Endothelial cell of umbilical vein (primary cell): ENCODE data around the gene TSSK1B. TPM values are rescaled to one million over a fixed set of nuclear protein-coding genes. Genes with fewer than 3 reads are reported as not detected.

Experiments used
- BruUV-seq: library from RNA; stranded (reverse); fragments of 400-500 nt; replicated peaks from 2 replicates; lab custom pipeline; 2021; lab: Mats Ljungman, UMichigan
- CTCF ChIA-PET: fragments of 300-600, 350-600 bp; sonication (Branson Sonifier 250); formaldehyde crosslinking; loops from one replicate; lab custom pipeline; 2021; ENCODE audit warnings: antibody characterized with exemption, inconsistent platforms; lab: Charles Lee
- POLR2A ChIA-PET: fragments of 300-600, 350-600 bp; sonication (Branson Sonifier 250); formaldehyde crosslinking; loops from one replicate; lab custom pipeline; 2021; ENCODE audit warnings: antibody characterized with exemption, inconsistent platforms; lab: Charles Lee
- DNase-seq: peaks from one replicate; pipeline ENCODE4 v3.0.0-alpha.2; 2011; ENCODE audit warnings: low read depth, low spot score
- FAIRE-seq: peaks from 2 replicates; lab custom pipeline; 2011; peaks lifted over from hg19 to GRCh38; lab: Jason Lieb, UNC
- H2AFZ ChIP-seq: 2 replicates; pipeline ENCODE4 v1.6.0; 2012; ENCODE audit warnings: low read depth, low read length, control low read depth, inconsistent platforms
- H3K27ac ChIP-seq: 2 replicates; pipeline ENCODE4 v1.5.1; 2011; ENCODE audit warnings: low read depth, mild to moderate bottlenecking, control low read depth, low read length, moderate library complexity; ENCODE audit not compliant: insufficient read depth
- H3K27me3 ChIP-seq, 2 experiments: 2 replicates each; pipeline versions ENCODE4 v1.6.0 to v1.6.1; 2011; ENCODE audit warnings: low read length in 2 of 2, mixed read lengths in 1 of 2; ENCODE audit not compliant: control insufficient read depth in 2 of 2, insufficient read depth in 2 of 2
- H3K36me3 ChIP-seq, 2 experiments: 2 replicates in 1 of 2; 3 replicates in 1 of 2; pipeline ENCODE4 v1.5.1; 2011; ENCODE audit warnings: low read length in 2 of 2, mild to moderate bottlenecking in 1 of 2, moderate library complexity in 1 of 2; ENCODE audit not compliant: control insufficient read depth in 2 of 2, insufficient read depth in 2 of 2; ENCODE audit errors: extremely low read depth in 1 of 2
- H3K4me1 ChIP-seq: 3 replicates; pipeline ENCODE4 v1.5.1; 2011; ENCODE audit warnings: mild to moderate bottlenecking, low read length; ENCODE audit not compliant: control insufficient read depth, insufficient read depth; ENCODE audit errors: extremely low read depth
- H3K4me2 ChIP-seq: 2 replicates; pipeline ENCODE4 v1.6.1; 2011; ENCODE audit warnings: low read length, control low read depth, mixed read lengths; ENCODE audit not compliant: insufficient read depth
- H3K4me3 ChIP-seq, 3 experiments: fragments of 200-600 bp in 1 of 3; sonication (generic), shearing (Covaris generic) in 1 of 3; replicated peaks in 1 of 3; 2 replicates each; pipeline ENCODE4 v1.5.1; 2011 to 2016; ENCODE audit warnings: control low read depth in 3 of 3, low read length in 3 of 3, mild to moderate bottlenecking in 2 of 3, inconsistent platforms in 1 of 3, low read depth in 1 of 3, moderate library complexity in 1 of 3; ENCODE audit not compliant: insufficient read depth in 1 of 3
- H3K79me2 ChIP-seq: 2 replicates; pipeline ENCODE4 v1.6.0; 2012; ENCODE audit warnings: low read length, inconsistent platforms; ENCODE audit not compliant: control insufficient read depth, insufficient read depth
- H3K9ac ChIP-seq: replicated peaks from 2 replicates; pipeline ENCODE3; 2011; ENCODE audit warnings: low read length, control low read depth; ENCODE audit not compliant: insufficient read depth; ENCODE audit errors: extremely low read depth
- H3K9me1 ChIP-seq: replicated peaks from 3 replicates; pipeline ENCODE4 v1.6.0; 2011; ENCODE audit warnings: mild to moderate bottlenecking, low read length; ENCODE audit not compliant: control insufficient read depth, insufficient read depth; ENCODE audit errors: extremely low read depth
- H3K9me3 ChIP-seq: replicated peaks from 2 replicates; pipeline ENCODE4 v1.5.1; 2012; ENCODE audit warnings: low read length, inconsistent platforms; ENCODE audit not compliant: control insufficient read depth, insufficient read depth
- H4K20me1 ChIP-seq: replicated peaks from 2 replicates; pipeline ENCODE3; 2011; ENCODE audit warnings: mild to moderate bottlenecking, low read length; ENCODE audit not compliant: control insufficient read depth, insufficient read depth; ENCODE audit errors: extremely low read depth
- EZH2 ChIP-seq: IDR thresholded peaks from 2 replicates; pipeline ENCODE4 v1.6.1; 2012; ENCODE audit warnings: borderline replicate concordance, low read depth, mild to moderate bottlenecking, moderate library complexity, low read length, inconsistent platforms; ENCODE audit not compliant: severe bottlenecking
- FOS ChIP-seq: IDR thresholded peaks from 2 replicates; pipeline ENCODE4 v1.6.1; 2011; ENCODE audit warnings: mild to moderate bottlenecking, low read length, moderate library complexity, borderline replicate concordance; ENCODE audit not compliant: insufficient read depth
- GATA2 ChIP-seq: IDR thresholded peaks from 2 replicates; pipeline ENCODE4 v1.7.0; 2011; ENCODE audit warnings: low read depth, mild to moderate bottlenecking, moderate library complexity, mixed read lengths, low read length; ENCODE audit not compliant: insufficient read length, insufficient read depth
- JUN ChIP-seq: IDR thresholded peaks from 2 replicates; pipeline ENCODE4 v1.6.1; 2011; ENCODE audit warnings: borderline replicate concordance, low read depth; ENCODE audit not compliant: insufficient read length, insufficient read depth
- MAX ChIP-seq: IDR thresholded peaks from 2 replicates; pipeline ENCODE4 v1.6.1; 2011; ENCODE audit not compliant: insufficient read depth, insufficient read length
- MYC ChIP-seq: IDR thresholded peaks from one replicate; pipeline ENCODE4 v1.6.1; 2011; ENCODE audit warnings: mild to moderate bottlenecking, low read depth, low read length
- POLR2A ChIP-seq: IDR thresholded peaks from 2 replicates; pipeline ENCODE4 v1.6.1; 2012; ENCODE audit warnings: low read depth, mild to moderate bottlenecking, control low read depth, low read length
- POLR2AphosphoS5 ChIP-seq: IDR thresholded peaks from 2 replicates; pipeline ENCODE4 v1.6.1; 2012; ENCODE audit warnings: low read depth, mild to moderate bottlenecking, control low read depth, low read length, moderate library complexity; ENCODE audit not compliant: insufficient read depth
- dilution Hi-C: fragments of 300-500 bp; cut with MboI; formaldehyde crosslinking; loops from one replicate; pipeline ENCODE4 v1.15.0; 2019; ENCODE audit warnings: low sequenced_read_pairs; ENCODE audit not compliant: extremely low pct_ligation_motif_present
- intact Hi-C: fragments of 100-400 bp; cut with micrococcal nuclease; formaldehyde crosslinking; loops from one replicate; pipeline ENCODE4 v1.10.0; 2022
- polyA plus RNA-seq, 4 experiments: library from polyadenylated mRNA; depleted of rRNA in 3 of 4; stranded (reverse) in 3 of 4; unstranded in 1 of 4; fragments of >200 nt; gene quantifications; 2 replicates each; pipeline versions ENCODE4 v1.2.1 to v1.2.3, GENCODE V29; 2011 to 2012; ENCODE audit warnings: missing spikeins in 1 of 4
- total RNA-seq: library from RNA; stranded (reverse); gene quantifications from 2 replicates; pipeline ENCODE4 v1.2.3, GENCODE V29; 2021
- TF ChIP-seq, protein P1 (sequence below), 2 donors: IDR thresholded peaks; 1 replicate in 1 of 2; 2 replicates in 1 of 2; pipeline ENCODE4 v1.5.1; 2011; ENCODE audit warnings: low read length in 2 of 2, mild to moderate bottlenecking in 2 of 2, moderate library complexity in 2 of 2, control low read depth in 1 of 2, inconsistent platforms in 1 of 2, low read depth in 1 of 2; ENCODE audit not compliant: insufficient read depth in 1 of 2; ENCODE audit errors: extremely low read depth in 1 of 2

The TSSK1B gene
- total and polyA plus RNA-seq, 2 donors (not counting 3 experiments of a cell fraction or from before 2014, with no cell fraction given): 0.03 TPM; not detected in 1

- no peak overlapping the region for H3K4me3 ChIP-seq
- dilution Hi-C loops (no loop called here), intact Hi-C loops (no loop called here)
- TF ChIP-seq, protein P1, sequence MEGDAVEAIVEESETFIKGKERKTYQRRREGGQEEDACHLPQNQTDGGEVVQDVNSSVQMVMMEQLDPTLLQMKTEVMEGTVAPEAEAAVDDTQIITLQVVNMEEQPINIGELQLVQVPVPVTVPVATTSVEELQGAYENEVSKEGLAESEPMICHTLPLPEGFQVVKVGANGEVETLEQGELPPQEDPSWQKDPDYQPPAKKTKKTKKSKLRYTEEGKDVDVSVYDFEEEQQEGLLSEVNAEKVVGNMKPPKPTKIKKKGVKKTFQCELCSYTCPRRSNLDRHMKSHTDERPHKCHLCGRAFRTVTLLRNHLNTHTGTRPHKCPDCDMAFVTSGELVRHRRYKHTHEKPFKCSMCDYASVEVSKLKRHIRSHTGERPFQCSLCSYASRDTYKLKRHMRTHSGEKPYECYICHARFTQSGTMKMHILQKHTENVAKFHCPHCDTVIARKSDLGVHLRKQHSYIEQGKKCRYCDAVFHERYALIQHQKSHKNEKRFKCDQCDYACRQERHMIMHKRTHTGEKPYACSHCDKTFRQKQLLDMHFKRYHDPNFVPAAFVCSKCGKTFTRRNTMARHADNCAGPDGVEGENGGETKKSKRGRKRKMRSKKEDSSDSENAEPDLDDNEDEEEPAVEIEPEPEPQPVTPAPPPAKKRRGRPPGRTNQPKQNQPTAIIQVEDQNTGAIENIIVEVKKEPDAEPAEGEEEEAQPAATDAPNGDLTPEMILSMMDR (IDR thresholded peaks at IDR 0.05; ENCODE audit: extremely low read depth in 1 of 2, insufficient read depth in 1 of 2, low read depth in 1 of 2, low read length in 2 of 2): no peak
- no peak for TF ChIP-seq FOS
- TF ChIP-seq JUN: no peak
- TF ChIP-seq MYC: no peak
- TF ChIP-seq MAX: no peak
- TF ChIP-seq POLR2A: no peak
- TF ChIP-seq POLR2AphosphoS5: no peak
- no peak for TF ChIP-seq EZH2
- no peak for TF ChIP-seq GATA2
- no peaks in the 10 kb centered on the region for H3K9me3 ChIP-seq
- H3K27ac ChIP-seq: no peak overlapping the region
- H3K79me2 ChIP-seq: no peaks in the 10 kb centered on the region
- peaks cover 5% of the 10 kb centered on the region for H3K4me1 ChIP-seq
- no peaks in the 10 kb centered on the region for H3K36me3 ChIP-seq
- no peak overlapping the region for H3K9ac ChIP-seq
- no peak for DNase-seq
- no peaks in the 10 kb centered on the region for H3K9me1 ChIP-seq
- no peaks in the 10 kb centered on the region for H4K20me1 ChIP-seq
- no peaks in the 10 kb centered on the region for H3K27me3 ChIP-seq
- BruUV-seq: no TSS peak
- ChIA-PET CTCF (interaction anchor here (0.9 to 2.0 kb wide), 2 partner anchors 9 to 123 kb away, joined by 4 to 11 read pairs; no protein-coding TSS in a partner anchor), POLR2A (no interaction called here)
- no peak overlapping the region for H3K4me2 ChIP-seq
- FAIRE-seq: no peak
- H2AFZ ChIP-seq: no peak overlapping the region
Observed at GRCh38 chr5:113387844-113388243, 46.9 kb downstream of the TSSK1B start.
